ENCODE measurements around the gene ZYX. TPM values are rescaled to one million over a fixed set of nuclear protein-coding genes. Genes with fewer than 3 reads are reported as not detected.
"Not testable (repeated sequence)": the region's sequence is repeated elsewhere in the genome, so short reads cannot be mapped to it uniquely, and the experiment has no call there.

ZYX gene
- total RNA-seq, 6 experiments from 2014 or later = 29.7 to 129 (median 43.6) TPM

DNA sequence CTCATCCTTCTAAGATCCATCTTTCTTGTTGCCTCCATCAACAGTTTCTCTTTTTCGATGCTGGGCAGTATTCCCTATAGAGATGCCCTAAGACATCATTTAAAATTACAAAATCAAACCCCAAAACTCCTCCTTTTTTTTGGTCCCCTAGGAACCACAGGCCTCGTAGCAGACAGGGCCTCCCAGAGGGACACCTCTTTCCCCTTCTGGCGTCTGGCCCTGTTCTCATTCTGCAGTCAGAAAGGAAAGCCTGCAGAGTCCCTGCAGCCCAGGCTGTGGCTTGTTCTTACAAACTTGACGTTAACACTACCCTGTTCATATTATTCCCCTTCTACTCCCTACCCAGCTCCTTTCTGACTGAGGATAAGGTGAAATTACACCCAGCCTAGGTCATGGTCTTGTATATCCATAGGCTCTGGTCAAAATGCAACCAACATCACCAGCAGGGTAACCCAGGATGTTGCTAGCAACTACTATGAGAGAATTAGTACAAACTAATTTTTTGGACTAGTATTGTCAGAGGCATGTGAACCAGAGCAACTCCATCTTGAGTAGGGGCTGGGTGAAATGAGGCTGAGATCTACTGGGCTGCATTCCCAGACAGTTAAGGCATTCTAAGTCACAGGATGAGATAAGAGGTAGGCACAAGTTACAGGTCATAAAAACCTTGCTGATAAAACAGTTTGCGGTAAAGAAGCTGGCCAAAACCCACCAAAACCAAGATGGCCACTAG is 31.0 kb downstream of the ZYX start:
- no peaks in the 10 kb centered on the region for H3K36me3 ChIP-seq
- intact Hi-C loops (cut with DNase I) = loop anchor here in 1 of 2 donors (10.0 kb wide), 1 partner anchor 87 kb away; no protein-coding TSS in a partner anchor

DNA sequence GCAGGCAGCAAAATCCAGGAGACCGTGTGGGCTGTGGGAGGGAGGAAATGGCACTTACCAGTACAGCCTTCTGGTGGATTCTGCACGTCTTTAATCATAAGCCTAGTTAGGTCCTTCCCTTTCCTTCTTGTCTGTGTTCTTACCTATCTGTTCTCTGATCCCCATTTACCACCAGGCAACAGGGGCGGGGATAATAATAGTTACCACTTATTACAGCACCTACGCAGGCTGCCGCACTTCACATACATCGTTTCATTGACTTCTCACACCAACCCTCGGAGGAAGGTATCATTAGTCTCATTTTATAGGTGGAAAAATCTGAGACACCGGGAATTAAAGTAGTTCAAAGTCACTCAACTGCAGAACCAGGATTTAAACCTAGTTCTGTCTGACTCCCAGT is 32.0 kb downstream of the ZYX start:
- DNase-seq (no peak), ATAC-seq (no peak)
- Histone ChIP-seq H3K27ac (no peak overlapping the region), H3K9me3 (no peaks in the 10 kb centered on the region), H3K4me3 (no peak overlapping the region), H3K27me3 (no peaks in the 10 kb centered on the region), H3K4me1 (peaks cover 0 to 11% (median 0%) of the 10 kb centered on the region in 4 donors), H3K36me3 (no peaks in the 10 kb centered on the region)
- intact Hi-C loops (cut with DNase I) = loop anchor here in 1 of 2 donors (10.0 kb wide), 1 partner anchor 88 kb away; no protein-coding TSS in a partner anchor
- 89% methylated on average over 7 of the region's 8 CpGs for WGBS (ENCODE audit: insufficient coverage, low coverage, low lambda C conversion rate, missing lambda C conversion rate)
- TF ChIP-seq POLR2A (IDR thresholded peaks at IDR 0.05) = no peak
- TF ChIP-seq, protein P1, sequence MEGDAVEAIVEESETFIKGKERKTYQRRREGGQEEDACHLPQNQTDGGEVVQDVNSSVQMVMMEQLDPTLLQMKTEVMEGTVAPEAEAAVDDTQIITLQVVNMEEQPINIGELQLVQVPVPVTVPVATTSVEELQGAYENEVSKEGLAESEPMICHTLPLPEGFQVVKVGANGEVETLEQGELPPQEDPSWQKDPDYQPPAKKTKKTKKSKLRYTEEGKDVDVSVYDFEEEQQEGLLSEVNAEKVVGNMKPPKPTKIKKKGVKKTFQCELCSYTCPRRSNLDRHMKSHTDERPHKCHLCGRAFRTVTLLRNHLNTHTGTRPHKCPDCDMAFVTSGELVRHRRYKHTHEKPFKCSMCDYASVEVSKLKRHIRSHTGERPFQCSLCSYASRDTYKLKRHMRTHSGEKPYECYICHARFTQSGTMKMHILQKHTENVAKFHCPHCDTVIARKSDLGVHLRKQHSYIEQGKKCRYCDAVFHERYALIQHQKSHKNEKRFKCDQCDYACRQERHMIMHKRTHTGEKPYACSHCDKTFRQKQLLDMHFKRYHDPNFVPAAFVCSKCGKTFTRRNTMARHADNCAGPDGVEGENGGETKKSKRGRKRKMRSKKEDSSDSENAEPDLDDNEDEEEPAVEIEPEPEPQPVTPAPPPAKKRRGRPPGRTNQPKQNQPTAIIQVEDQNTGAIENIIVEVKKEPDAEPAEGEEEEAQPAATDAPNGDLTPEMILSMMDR (IDR thresholded peaks at IDR 0.05) = no peak

More for the DNA sequence above, 31.0 kb downstream of the ZYX start:
- TF ChIP-seq, protein P1 (IDR thresholded peaks at IDR 0.05) = no peak
- TF ChIP-seq POLR2A (IDR thresholded peaks at IDR 0.05) = no peak
- Histone ChIP-seq H3K9me3 (no peaks in the 10 kb centered on the region), H3K4me1 (peaks cover 0 to 16% (median 0%) of the 10 kb centered on the region in 4 donors), H3K4me3 (no peak overlapping the region), H3K27ac (no peak overlapping the region), H3K27me3 (no peaks in the 10 kb centered on the region)
- ATAC-seq (no peak), DNase-seq (no peak)
- WGBS (ENCODE audit: insufficient coverage, low coverage, low lambda C conversion rate, missing lambda C conversion rate) = 82% methylated on average over 5 of the region's 5 CpGs

DNA sequence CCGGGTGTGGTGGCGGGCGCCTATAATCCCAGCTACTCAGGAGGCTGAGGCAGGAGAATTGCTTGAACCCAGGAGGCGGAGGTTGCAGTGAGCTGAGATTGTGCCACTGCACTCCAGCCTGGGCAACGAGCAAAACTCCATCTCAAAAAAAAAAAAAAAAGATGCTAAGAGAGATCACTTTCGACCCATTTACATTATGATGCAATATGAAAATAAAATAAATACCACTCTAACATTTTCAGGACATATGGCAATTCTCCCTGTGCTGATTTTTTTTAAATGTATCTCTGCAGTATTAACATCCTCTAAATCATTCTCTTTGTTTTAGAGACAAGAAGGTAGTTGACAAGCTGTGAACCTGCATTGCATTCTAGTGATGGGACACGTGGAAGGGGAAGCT is 34.1 kb downstream of the ZYX start:
- WGBS (ENCODE audit: insufficient coverage, low coverage, low lambda C conversion rate, missing lambda C conversion rate) = 67% methylated on average over 7 of the region's 7 CpGs
- not testable (repeated sequence) for H3K4me1 ChIP-seq, DNase-seq, H3K36me3 ChIP-seq, H3K9me3 ChIP-seq, H3K4me3 ChIP-seq, H3K27ac ChIP-seq, H3K27me3 ChIP-seq, ATAC-seq
- intact Hi-C loops (cut with DNase I) = loop anchor here (5.0 to 10.0 kb wide), 2 partner anchors 90 to 93 kb away; no protein-coding TSS in a partner anchor

DNA sequence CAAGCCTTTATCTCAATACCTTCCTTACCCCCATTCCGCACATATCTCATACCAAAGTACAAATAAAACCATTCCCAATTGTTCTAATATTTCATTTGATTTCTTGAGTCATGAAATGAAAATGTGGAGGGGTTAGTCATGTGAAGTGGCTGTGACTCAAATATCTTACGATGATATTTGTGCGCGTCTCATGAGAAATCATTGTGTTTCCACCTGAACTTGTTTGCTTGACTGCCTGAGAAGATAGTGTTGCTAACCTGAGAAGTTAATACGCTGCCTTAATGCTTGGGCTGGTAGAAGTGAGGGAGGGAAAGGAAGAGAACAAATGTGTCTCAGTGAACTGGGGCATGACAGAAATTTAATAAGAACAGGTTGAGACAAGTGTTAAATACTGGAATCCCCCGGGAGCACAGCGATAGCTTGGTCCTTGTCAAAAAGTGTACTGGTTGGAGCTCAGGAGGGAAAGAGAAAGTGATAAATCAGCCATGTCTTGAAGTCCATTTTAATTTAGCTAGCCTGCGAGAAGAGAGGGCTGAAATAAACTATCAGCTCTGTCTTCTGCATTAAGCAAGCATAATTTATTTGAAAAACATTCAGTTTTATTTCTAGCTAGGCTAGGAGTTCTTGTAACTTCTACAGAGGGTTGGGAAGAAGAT is 34.7 kb downstream of the ZYX start:
- Histone ChIP-seq H3K9me3 (no peaks in the 10 kb centered on the region), H3K4me1 (peaks cover 0 to 8% (median 0%) of the 10 kb centered on the region in 4 donors), H3K4me3 (no peak overlapping the region), H3K36me3 (no peaks in the 10 kb centered on the region), H3K27me3 (no peaks in the 10 kb centered on the region), H3K27ac (no peak overlapping the region)
- WGBS (ENCODE audit: insufficient coverage, low coverage, low lambda C conversion rate, missing lambda C conversion rate) = 86% methylated on average over 8 of the region's 8 CpGs
- ATAC-seq (no peak), DNase-seq (no peak)
- intact Hi-C loops (cut with DNase I) = loop anchor here (5.0 to 10.0 kb wide), 2 partner anchors 91 to 94 kb away; no protein-coding TSS in a partner anchor
- TF ChIP-seq, protein P1 (IDR thresholded peaks at IDR 0.05) = no peak

Data from right lobe of liver (tissue), 6 donors.